Stimulated activated CD8-positive, alpha-beta memory T cell treated with anti-CD3 and anti-CD28 coated beads, Interleukin-12 subunit alpha, Interleukin-12 subunit beta, amount 100 ng/mL, for 24 hours (primary cell): ENCODE data around the gene BICRAL.
"Not testable (repeated sequence)": the region's sequence is repeated elsewhere in the genome, so short reads cannot be mapped to it uniquely, and the experiment has no call there.

Source experiments
- DNase-seq: peaks from one replicate; pipeline ENCODE4 v3.0.0-alpha.2; 2020; ENCODE audit errors: extremely low read depth

The BICRAL gene

DNA sequence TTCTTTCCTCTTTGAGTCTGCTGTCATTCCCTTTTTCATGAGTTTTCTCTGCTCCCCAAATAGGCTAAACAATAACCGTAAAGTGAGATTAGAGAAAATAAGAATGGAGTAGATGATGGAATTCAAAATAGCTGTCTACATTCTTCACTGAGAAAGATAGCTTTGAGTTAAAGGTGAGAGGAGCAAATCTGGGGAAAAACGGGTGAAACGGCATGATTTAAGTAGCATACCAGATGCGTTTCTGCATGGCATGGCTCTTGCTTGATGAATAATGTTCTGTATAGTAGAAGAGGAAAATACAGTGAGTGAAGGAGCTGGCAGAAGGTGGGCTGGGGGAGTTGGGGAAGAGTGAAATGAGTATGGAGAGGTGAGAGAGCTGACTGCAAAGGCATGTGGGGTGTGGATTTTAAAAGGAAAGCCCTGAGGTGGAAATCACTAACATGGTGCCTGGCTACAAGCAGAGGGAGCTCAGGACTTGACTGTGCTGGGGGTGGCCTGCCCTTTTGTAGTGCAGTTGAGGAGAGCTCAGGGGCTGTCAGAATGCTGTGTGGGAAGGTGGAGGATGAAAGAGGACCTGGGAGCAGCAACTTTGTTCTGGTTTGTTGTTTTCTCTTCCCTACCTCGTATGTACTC lies 8.8 kb downstream of the BICRAL start:
- DNase-seq, result no peak

- DNase-seq, result no peak
These were observed 10.0 kb downstream of the BICRAL start for GRCh38 chr6:42791706-42792320.

DNA sequence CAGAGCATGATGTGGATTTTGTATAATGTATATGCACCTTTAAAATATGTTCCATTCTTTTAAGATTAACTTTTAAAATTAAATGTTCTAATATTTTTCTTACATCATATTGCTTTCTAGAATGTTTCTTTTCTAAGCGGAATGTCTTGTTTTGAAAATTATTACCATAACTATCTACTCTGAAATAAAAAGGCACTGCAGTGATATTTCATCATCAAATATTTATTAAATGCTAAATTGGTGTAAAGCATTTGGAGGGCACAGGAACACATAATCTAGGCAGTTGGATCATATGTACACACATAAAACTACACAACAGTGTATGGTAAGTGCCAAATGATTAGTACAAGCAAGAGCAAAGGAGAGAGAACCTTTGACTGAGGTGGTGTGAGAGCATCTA lies 13.8 kb downstream of the BICRAL start:
- DNase-seq, result no peak

DNA sequence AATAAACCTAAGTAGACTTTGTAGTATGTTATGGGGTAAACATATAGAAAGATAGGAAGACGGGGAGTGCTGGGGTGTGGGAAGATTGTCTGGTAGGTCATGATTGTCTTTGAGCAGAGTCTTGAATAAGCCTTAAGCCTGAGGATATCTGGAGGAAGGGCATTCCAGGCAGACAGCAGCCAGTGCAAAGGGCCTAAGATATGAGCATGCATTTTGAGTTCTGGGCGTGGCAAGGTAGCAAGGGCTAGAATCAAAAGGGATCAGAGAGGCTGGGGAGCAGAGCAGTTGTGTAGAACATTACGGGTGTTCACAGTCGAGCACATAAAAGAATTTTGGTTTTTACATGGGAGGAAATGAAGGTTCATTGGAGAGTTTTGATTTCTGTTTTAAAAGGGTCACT lies 14.3 kb downstream of the BICRAL start:
- no peak for DNase-seq

- DNase-seq, result not testable (repeated sequence)
These were observed 15.8 kb downstream of the BICRAL start for GRCh38 chr6:42797696-42798095.

DNA sequence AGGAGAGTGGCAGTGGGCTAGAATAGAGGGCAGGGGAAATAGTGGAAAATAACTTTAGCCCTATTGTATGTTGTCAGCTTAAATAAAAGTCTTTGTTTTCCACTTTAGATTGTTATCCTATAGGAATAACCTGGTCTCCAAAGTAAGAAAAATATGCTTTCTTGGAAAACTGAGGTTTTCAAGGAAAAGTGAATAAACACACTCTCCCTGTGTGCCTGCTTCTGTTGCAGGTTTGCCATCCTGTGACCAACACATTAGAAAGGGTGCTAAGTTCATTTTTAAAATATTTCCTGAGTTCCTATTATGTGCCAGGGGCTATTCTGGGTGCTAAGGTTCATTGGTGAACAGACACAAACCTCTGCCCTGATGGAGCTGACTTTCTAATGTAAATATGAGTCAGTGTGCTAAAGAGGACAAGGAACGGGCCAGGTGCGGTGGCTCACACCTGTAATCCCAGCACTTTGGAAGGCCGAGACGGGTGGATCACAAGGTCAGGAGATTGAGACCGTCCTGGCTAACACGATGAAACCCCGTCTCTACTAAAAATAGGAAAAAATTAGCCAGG lies 23.5 kb downstream of the BICRAL start:
- DNase-seq, result no peak

DNA sequence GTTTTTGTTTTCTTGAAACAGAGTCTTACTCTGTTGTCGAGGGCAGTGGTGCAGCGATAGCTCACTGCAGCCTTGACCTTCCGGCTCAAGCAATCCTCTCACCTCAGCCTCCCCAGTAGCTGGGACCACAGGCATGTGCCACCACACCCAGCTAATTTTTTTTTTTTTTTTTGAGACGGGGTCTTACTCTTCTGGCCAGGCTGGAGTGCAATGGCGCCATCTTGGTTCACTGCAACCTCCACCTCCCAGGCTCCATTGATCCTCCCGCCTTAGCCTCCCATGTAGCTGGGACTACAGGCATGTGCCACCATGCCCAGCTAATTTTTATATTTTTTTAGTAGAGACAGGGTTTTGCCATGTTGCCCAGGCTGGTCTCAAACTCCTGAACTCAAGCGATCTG lies 24.5 kb downstream of the BICRAL start:
- not testable (repeated sequence) for DNase-seq

DNA sequence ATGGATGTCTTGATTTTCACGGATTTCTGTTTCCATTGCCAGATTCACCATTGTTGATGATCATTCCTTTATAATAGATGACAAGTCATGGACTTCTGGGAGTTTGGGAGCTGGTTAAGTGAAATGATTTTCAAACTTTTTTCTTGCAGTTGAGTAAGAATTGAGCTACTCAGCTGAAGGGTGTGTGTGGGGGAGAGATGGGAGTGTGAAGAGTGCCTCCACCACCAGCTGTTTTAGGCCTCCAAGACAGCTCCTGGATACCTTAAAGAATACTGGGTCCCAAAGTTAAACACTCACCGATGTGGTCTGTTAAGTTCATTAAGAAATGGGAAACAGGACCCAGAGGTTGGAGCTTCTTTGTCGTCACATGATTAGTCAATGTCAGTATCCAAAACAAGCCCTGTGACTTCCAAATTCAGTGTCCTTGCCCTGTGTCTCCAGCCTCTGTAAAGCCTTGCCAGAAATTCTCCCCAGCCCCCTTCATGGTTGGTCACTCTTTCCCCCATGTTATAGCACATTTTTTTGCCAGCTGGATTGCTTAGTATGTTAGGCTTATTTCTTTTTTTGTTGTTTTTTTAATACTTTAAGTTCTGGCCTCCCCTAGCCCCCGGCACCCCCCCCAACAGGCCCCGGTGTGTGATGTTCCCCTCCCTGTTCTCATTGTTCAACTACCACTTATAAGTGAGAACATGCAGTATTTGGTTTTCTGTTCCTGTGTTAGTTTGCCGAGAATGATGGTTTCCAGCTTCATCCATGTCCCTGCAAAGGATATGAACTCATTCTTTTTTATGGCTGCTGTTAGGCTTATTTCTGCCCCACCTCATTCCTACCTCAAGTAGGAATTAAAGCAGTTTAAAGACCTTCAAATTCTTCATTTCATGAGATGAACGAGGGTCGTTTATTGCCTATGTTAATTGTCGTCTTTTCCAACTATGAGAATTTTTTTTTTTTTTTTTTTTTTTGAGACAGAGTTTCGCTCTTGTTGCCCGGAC lies 26.9 kb downstream of the BICRAL start:
- no peak for DNase-seq

- no peak for DNase-seq
These were observed 31.3 kb downstream of the BICRAL start for GRCh38 chr6:42813074-42813645.

- DNase-seq, result no peak
These were observed 32.1 kb downstream of the BICRAL start for GRCh38 chr6:42813906-42814444.

DNA sequence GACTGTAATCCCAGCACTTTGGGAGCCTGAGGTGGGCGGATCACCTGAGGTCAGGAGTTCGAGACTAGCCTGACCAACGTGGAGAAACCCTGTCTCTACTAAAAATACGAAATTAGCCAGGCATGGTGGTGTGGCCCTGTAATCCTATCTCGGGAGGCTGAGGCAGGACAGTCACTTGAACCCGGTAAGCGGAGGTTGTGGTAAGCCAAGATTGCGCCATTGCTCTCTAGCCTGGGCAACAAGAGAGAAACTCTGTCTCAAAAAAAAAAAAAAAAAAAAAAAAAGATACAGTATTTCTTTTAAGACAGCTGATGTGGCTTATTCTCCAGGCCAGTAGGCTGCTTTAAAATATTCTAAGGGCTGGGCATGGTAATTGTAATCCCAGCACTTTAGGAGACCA lies 33.9 kb downstream of the BICRAL start:
- not testable (repeated sequence) for DNase-seq

GRCh38 chr6:42817907-42818306 lies 36.1 kb downstream of the BICRAL start:
- DNase-seq, result no peak

- DNase-seq, result no peak
These were observed 36.6 kb downstream of the BICRAL start for GRCh38 chr6:42818416-42818815.

DNA sequence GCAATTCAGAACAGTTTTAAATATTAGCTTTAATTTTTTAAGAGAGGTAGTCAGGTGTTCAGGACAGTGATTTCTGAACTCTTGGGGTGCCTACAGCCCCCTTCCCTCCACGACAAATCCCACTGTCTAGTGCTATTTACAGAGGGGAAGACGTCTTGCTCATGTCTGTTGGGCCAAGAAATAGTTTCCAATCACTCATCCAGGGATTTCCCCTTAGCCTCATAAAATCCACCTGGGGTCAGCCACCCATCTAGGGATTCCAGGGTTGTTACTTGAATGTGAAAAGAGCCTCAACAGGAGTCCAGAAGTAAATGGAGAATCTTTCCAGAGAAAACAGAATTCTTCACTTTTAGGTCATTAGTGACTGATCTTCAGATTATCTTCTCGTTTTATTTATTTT lies 37.0 kb downstream of the BICRAL start:
- no peak for DNase-seq

GRCh38 chr6:42819803-42820511 lies 38.1 kb downstream of the BICRAL start:
- DNase-seq, result no peak

DNA sequence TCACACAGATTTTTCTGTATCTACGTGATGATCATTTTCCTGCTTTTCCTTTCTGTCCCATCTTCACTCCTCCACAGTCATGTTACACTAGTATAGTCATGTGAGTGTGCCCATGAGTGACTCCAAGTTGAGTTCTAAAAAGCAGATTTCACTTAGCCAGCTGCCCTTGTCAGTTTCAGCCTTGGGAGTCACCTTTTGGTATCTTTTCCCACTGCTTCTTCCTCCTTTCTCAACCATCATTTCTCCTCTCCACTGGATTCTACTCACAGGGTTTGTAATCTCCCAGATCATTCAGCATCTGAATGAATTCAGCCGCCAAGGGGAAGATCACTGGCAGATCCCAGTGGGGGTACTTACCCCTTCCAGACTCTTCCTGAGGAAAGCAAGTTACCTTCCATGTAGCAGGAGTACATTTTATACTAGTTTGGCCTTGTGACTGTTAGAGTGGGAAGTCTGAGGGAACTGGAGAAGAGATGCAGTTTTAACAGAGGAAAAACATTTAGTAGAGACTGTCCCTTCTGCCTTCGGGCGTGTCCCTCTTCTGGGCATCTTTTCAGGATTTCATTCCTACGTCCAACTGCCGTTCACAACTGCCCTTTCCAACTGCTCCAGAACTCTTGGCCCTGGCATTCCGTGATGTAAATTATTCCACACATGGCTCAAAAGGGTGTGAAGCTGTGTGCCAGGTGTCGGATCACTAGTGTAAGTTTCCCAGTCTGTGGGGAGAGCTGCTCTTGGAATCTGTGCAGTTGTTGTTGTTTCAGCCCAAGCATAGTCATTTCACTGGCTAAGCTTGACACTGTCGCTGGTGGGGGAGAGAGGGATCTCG lies 38.9 kb downstream of the BICRAL start:
- no peak for DNase-seq

DNA sequence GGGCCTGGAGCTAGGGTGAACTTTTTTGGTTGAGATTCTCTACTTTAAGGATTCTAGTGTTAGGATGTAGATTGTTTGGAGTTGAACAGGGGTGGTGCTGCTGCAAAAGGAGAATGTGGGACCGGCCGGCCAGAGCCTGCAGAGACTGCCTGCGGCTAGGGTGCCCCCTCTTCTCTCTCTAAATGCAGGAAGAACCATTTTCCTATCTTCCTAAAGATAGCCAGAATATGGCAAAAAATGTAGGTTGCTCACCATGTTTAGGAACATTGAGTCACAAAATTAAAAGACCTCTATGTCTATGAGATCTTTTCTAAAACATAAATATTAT lies 39.5 kb downstream of the BICRAL start:
- DNase-seq, result no peak

DNA sequence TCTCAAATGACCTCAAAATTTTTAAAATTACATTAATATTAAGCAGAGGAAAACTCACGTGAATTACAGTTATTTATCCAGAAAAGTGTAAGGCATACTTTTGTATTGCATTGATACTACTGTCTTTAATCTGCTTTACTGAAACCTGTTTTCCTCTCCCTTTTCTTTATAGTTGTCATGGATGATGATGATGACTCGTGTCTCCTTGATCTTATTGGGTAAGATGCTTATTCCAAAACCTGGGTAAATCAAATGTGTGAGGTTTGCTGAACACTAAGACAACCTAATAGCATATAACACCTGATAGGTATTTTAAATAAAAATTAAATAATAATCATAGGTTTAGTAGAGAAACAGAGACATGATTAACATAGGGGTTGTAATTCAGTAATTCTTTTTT lies 40.0 kb downstream of the BICRAL start:
- DNase-seq, result no peak

DNA sequence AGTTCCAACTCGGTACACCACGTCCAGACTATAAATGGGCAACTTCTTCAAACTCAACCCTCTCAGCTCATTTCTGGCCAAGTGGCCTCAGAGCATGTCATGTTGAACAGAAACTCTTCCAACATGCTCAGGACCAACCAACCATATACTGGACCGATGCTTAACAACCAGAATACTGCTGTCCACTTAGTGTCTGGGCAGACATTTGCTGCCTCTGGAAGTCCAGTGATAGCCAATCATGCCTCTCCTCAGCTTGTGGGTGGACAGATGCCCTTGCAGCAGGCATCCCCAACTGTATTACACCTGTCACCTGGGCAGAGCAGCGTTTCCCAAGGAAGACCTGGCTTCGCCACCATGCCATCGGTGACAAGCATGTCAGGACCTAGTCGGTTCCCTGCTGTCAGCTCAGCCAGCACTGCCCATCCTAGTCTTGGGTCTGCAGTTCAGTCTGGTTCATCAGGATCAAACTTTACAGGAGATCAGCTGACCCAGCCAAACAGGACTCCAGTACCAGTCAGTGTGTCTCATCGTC lies 47.8 kb downstream of the BICRAL start:
- no peak for DNase-seq

GRCh38 chr6:42831237-42831636 lies 49.4 kb downstream of the BICRAL start:
- DNase-seq, result no peak
